IMR-90 (cell line): ENCODE measurements around the gene SOX8.

Experiments used
- RCOR1 ChIP-seq: IDR thresholded peaks from 2 replicates; pipeline ENCODE4 v1.6.1; 2012; ENCODE audit warnings: mild to moderate bottlenecking, low read length, improper control_type of control experiment; ENCODE audit not compliant: insufficient replicate concordance
- TF ChIP-seq, protein P1 (sequence below): conservative IDR thresholded peaks from 2 replicates; pipeline ENCODE4 v1.5.1; 2012; ENCODE audit warnings: mild to moderate bottlenecking, low read depth, low read length, improper control_type of control experiment

DNA sequence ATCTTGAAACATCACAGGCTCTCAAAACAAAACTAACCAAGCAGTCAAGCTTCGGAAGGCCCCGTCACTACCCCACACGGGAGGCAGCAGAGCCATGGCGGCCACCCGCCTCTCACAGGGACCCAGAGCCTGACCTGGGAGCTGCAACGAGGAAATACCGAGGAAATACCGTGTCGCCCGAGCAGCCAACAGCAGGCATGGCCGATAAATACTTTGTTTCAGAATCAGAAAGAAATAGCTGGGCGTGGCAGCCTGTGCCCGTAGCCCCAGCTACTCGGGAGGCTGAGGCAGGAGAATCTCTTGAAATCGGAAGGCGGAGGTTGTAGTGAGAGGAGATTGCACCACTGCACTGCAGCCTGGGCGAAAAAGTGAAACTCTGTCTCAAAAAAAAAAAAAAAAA, 17.7 kb upstream of the SOX8 start:
- no peak for TF ChIP-seq RCOR1
- TF ChIP-seq, protein P1, sequence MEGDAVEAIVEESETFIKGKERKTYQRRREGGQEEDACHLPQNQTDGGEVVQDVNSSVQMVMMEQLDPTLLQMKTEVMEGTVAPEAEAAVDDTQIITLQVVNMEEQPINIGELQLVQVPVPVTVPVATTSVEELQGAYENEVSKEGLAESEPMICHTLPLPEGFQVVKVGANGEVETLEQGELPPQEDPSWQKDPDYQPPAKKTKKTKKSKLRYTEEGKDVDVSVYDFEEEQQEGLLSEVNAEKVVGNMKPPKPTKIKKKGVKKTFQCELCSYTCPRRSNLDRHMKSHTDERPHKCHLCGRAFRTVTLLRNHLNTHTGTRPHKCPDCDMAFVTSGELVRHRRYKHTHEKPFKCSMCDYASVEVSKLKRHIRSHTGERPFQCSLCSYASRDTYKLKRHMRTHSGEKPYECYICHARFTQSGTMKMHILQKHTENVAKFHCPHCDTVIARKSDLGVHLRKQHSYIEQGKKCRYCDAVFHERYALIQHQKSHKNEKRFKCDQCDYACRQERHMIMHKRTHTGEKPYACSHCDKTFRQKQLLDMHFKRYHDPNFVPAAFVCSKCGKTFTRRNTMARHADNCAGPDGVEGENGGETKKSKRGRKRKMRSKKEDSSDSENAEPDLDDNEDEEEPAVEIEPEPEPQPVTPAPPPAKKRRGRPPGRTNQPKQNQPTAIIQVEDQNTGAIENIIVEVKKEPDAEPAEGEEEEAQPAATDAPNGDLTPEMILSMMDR = no peak
